HG03159 (cell line): Measurements from ENCODE around the gene WDR76.
"Not testable (repeated sequence)": the region's sequence is repeated elsewhere in the genome, so short reads cannot be mapped to it uniquely, and the experiment has no call there.

ENCODE experiments used
- ATAC-seq: cut with Tn5 transposase; IDR thresholded peaks from one replicate; pipeline ENCODE4 v1.9.1; 2021; ENCODE audit warnings: mild to moderate bottlenecking, moderate library complexity; ENCODE audit not compliant: unreplicated experiment

The WDR76 gene

GRCh38 chr15:43815064-43815463 is 11.7 kb upstream of the WDR76 start:
- ATAC-seq = not testable (repeated sequence)

DNA sequence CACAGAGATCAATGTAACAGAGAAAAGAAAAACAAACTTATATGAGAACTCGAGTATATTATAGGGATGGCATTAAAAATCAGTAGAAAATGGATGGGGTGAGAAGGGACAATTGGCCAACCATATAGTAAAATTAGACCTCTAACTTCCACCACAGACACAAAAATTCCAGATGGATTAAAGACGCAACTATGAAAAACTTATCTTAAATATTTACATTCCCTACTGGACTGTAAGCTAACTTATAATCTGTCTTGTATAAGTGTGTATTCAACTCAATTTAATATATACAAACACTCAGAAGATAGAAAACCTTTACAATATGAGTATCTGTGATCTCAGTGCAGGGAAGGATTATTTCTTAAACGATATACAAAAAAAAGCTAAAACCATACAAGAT is 5.3 kb upstream of the WDR76 start:
- no peak for ATAC-seq

- peak; percentile 73 for ATAC-seq
Observed at GRCh38 chr15:43824302-43825246, 2.2 kb upstream of the WDR76 start, which contains the start of gene MFAP1. Gene MFAP1, minus strand, starts transcription at chr15:43824690. Its CDS starts 121 bp downstream, at chr15:43824569.

DNA sequence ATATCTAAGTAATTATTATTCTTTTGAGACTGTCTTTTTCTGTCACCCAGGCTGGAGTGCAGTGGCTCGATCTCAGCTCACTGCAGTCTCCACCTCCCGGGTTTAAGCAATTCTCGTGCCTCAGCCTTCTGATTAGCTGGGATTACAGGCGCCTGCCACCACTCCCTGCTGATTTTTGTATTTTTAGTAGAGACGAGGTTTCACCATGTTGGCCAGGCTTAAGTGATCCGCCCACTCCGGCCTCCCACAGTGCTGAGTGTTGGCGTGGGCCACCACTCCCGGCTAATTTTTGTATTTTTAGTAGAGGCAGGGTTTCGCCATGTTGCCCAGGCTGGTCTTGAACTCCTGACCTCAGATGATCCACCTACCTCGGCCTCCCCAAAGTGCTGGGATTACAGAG is 1.5 kb upstream of the WDR76 start:
- ATAC-seq = not testable (repeated sequence)

DNA sequence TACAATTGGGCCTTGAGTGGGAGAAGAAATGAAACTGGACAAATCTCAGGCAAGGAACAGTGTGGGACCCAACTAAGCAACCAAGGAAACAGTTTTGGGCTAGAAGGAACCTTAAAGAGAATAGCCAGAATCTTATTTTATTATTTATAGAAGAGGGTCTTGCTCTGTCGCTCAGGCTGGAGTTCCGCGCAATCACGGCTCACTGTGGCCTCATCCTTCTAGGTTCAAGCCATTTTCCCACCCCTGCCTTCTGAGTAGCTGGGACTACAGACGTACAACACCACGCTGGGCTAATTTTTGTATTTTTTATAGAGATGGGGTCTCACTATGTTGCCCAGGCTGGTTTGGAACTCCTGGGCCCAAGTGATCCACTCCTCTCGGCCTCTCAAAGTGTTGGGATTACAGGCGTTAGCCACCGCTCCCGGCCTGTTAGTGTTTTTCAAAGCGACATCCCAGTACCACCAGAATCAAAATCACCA is 734 bp upstream of the WDR76 start:
- no peak for ATAC-seq

GRCh38 chr15:43828061-43828657 is 1.4 kb downstream of the WDR76 start:
- ATAC-seq = no peak

- not testable (repeated sequence) for ATAC-seq
Observed at GRCh38 chr15:43829951-43830540, 3.2 kb downstream of the WDR76 start.

DNA sequence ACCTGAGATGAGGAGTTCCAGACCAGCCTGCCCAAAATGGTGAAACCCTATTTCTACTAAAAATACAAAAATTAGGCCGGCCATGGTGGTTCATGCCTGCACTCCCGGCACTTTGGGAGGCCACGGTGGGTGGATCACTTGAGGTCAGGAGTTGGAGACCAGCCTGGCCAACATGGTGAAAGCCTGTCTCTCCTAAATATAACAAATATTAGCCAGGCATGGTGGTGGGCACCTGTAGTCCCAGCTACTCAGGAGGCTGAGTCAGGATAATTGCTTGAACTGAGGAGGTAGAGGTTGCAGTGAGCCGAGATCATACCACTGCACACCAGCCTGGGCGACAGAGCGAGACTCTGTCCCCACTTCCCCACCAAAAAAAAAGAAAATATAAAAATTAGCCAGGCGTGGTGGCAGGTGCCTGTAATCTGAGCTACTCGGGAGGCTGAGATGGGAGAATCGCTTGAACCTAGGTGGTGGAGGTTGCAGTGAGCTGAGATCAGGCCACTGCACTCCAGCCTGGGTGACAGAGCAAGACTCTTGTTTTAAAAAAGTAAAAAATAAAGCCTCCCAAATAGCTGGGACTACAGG is 4.0 kb downstream of the WDR76 start:
- ATAC-seq = not testable (repeated sequence)

DNA sequence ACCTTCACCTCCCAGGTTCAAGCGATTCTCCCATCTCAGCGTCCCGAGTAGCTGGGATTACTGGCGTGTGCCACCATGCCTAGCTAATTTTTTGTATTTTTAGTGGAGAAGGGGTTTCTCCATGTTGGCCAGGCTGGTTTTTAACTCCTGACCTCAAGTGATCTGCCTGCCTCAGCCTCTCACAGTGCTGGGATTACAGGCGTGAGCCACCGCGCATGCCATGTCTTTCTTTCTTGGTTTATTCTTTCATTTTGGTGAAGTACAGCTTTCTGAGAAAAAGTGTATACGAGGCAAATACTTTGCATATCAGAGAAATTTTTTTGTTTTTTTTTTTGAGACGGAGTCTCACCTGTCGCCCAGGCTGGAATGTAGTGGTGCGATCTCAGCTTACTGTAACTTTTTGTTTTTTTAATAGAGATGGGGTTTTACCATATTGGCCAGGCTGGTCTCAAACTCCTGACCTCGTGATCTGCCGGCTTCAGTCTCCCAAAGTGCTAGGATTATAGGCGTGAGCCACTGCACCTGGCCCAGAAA is 4.8 kb downstream of the WDR76 start:
- ATAC-seq = not testable (repeated sequence)

- ATAC-seq = not testable (repeated sequence)
Observed at GRCh38 chr15:43832485-43832884, 5.7 kb downstream of the WDR76 start.

- no peak for ATAC-seq
Observed at GRCh38 chr15:43845421-43845820, 18.6 kb downstream of the WDR76 start.

- ATAC-seq = no peak
Observed at GRCh38 chr15:43851251-43851650, 24.4 kb downstream of the WDR76 start.

- ATAC-seq = no peak
Observed at GRCh38 chr15:43852607-43853006, 25.8 kb downstream of the WDR76 start.

DNA sequence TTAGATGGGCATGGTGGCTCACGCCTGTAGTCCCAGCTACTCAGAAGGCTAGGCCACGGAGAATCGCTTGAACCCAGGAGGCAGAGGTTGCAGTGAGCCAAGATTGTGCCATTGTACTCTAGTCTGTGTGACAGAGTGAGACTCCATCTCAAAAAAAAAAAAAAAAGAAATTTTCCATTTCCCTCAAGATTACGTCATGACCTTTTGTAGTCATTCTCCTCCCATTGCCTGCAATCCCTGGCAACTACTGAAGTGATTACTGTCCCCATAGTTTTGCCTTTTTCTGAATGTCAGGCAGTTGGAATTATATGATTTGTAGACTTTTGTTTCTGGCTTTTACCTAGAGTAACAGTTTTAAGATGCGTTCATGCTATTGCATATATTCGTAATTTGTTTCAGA is 28.0 kb downstream of the WDR76 start:
- no peak for ATAC-seq

DNA sequence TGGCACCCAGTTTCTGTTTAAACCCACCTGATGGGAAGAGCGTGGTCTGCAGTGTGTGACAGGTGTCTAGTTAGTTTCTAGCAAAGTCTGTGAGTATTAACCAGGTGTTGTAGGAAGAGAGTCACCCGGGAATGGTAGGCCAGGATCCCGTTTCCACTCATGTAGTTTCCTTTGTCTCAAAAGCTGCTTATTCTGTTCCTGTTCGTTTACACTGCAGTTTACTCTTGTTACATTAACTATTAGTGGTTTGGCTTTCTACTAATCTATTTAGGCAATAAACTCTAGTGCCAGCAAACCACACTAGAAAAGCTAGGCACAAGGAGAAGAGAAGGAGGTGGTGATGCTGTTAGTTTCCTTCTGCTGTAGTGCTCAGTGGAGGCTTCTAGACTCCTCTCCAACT is 32.7 kb downstream of the WDR76 start:
- ATAC-seq = no peak

GRCh38 chr15:43866636-43867035 is 39.8 kb downstream of the WDR76 start:
- ATAC-seq = not testable (repeated sequence)

GRCh38 chr15:43867096-43867495 is 40.3 kb downstream of the WDR76 start:
- no peak for ATAC-seq

GRCh38 chr15:43868406-43868805 is 41.6 kb downstream of the WDR76 start:
- ATAC-seq = no peak

GRCh38 chr15:43871835-43872234 is 45.0 kb downstream of the WDR76 start:
- no peak for ATAC-seq

DNA sequence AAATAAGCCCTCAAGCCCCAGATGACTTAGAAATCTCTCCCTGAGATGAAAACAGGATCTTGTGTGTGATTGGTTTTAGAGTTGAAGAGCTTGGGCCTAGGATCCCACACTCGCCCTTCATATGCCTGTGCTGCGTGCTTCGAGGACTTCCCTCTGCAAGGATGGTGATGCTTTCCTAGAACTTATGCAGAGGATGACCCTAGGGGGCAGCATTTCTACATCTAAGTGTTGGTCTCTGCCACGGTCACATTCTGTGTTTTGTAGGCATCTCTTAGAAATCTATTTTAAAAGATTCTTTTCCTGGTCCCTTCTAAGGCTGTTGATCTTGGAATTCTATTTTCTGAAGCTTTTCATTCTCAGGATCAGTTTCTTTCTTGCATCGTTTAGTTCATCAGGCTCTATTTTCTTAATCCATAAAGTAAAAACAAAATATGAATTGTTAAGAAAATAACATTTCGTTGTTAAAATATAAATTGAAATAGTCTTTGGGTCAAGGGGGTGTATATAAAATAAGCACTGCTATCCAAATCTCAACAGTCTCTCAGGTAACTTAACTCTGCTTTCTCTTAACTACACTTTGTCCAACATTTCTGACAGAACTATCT is 45.7 kb downstream of the WDR76 start:
- no peak for ATAC-seq
